GM12878 (cell line): Measurements from ENCODE around the gene ARHGAP5. TPM values are rescaled to one million over a fixed set of nuclear protein-coding genes. Genes with fewer than 3 reads are reported as not detected.

Source experiments
- BHLHE40 ChIP-seq, 2 experiments: fragments of 450-650 bp in 1 of 2; IDR thresholded peaks; 2 replicates each; pipeline ENCODE4 v1.6.1; 2011 to 2017; ENCODE audit warnings: low read depth in 2 of 2, borderline replicate concordance in 1 of 2, improper control_type of control experiment in 1 of 2, low read length in 1 of 2, mild to moderate bottlenecking in 1 of 2
- EGR1 ChIP-seq, 2 experiments: IDR thresholded peaks; 1 replicate in 1 of 2; 2 replicates in 1 of 2; pipeline ENCODE4 v1.6.1; 2011 to 2012; ENCODE audit warnings: low read depth in 2 of 2, low read length in 2 of 2, borderline replicate concordance in 1 of 2, mild to moderate bottlenecking in 1 of 2, moderate library complexity in 1 of 2
- EZH2 ChIP-seq: IDR thresholded peaks from 2 replicates; pipeline ENCODE4 v1.6.1; 2012; ENCODE audit warnings: low read depth, mild to moderate bottlenecking, control low read depth, inconsistent platforms, low read length, borderline replicate concordance; ENCODE audit not compliant: control insufficient read depth
- HDAC6 ChIP-seq: fragments of 200-600 bp; sonication (generic); IDR thresholded peaks from one replicate; pipeline ENCODE4 v1.8.0; 2017; ENCODE audit warnings: antibody characterized with exemption; ENCODE audit not compliant: unreplicated experiment
- HDGF ChIP-seq: fragments of 450-650 bp; IDR thresholded peaks from 2 replicates; pipeline ENCODE4 v1.6.1; 2016; ENCODE audit warnings: antibody characterized with exemption
- IRF4 ChIP-seq: IDR thresholded peaks from 2 replicates; pipeline ENCODE4 v1.6.1; 2011; ENCODE audit warnings: low read depth, low read length
- JUNB ChIP-seq: IDR thresholded peaks from 2 replicates; pipeline ENCODE4 v1.6.1; 2016; ENCODE audit warnings: antibody characterized with exemption, mild to moderate bottlenecking
- KDM1A ChIP-seq: fragments of 200-600 bp; sonication (generic); IDR thresholded peaks from 2 replicates; pipeline ENCODE4 v1.6.1; 2016; ENCODE audit warnings: borderline replicate concordance
- MXI1 ChIP-seq: fragments of 150-350 bp; IDR thresholded peaks from 2 replicates; pipeline ENCODE4 v1.6.1; 2011; ENCODE audit warnings: low read depth, mild to moderate bottlenecking, inconsistent platforms, low read length, improper control_type of control experiment
- NBN ChIP-seq: fragments of 450-650 bp; IDR thresholded peaks from 2 replicates; pipeline ENCODE4 v1.6.1; 2016
- NFYA ChIP-seq: IDR thresholded peaks from 2 replicates; pipeline ENCODE4 v1.6.1; 2011; ENCODE audit warnings: low read depth, mild to moderate bottlenecking, low read length, improper control_type of control experiment, borderline replicate concordance
- NKRF ChIP-seq: fragments of 450-650 bp; conservative IDR thresholded peaks from 2 replicates; pipeline ENCODE4 v1.6.1; 2017; ENCODE audit warnings: mild to moderate bottlenecking, moderate library complexity
- RAD21 ChIP-seq: IDR thresholded peaks from 2 replicates; pipeline ENCODE4 v1.6.1; 2011; ENCODE audit warnings: mild to moderate bottlenecking, low read depth, low read length, moderate library complexity; ENCODE audit not compliant: insufficient read depth
- RB1 ChIP-seq: fragments of 450-650 bp; formaldehyde crosslinking; IDR thresholded peaks from 2 replicates; pipeline ENCODE4 v1.6.1; 2017; ENCODE audit warnings: mild to moderate bottlenecking, borderline replicate concordance
- RCOR1 ChIP-seq: conservative IDR thresholded peaks from 2 replicates; pipeline ENCODE4 v1.6.1; 2012; ENCODE audit warnings: low read depth, low read length, improper control_type of control experiment
- RELB ChIP-seq: fragments of 450-650 bp; IDR thresholded peaks from 2 replicates; pipeline ENCODE4 v1.6.1; 2017; ENCODE audit warnings: low read depth, mild to moderate bottlenecking, moderate library complexity
- SIX5 ChIP-seq: IDR thresholded peaks from 2 replicates; pipeline ENCODE4 v1.6.1; 2011; ENCODE audit warnings: mild to moderate bottlenecking, low read depth, low read length, moderate library complexity; ENCODE audit not compliant: severe bottlenecking
- STAT1 ChIP-seq: fragments of 450-650 bp; conservative IDR thresholded peaks from 2 replicates; pipeline ENCODE4 v1.6.1; 2014; ENCODE audit warnings: antibody characterized with exemption, mild to moderate bottlenecking
- ZBTB11 ChIP-seq: fragments of 450-650 bp; formaldehyde crosslinking; IDR thresholded peaks from 2 replicates; pipeline ENCODE4 v1.5.0; 2022; ENCODE audit warnings: mild to moderate bottlenecking, missing genetic modification characterization
- ZNF384 ChIP-seq: IDR thresholded peaks from 2 replicates; pipeline ENCODE4 v1.6.1; 2012; ENCODE audit warnings: low read depth, mild to moderate bottlenecking, low read length, improper control_type of control experiment, borderline replicate concordance
- polyA plus RNA-seq, 11 experiments: library from polyadenylated mRNA; depleted of rRNA in 4 of 11; unstranded in 6 of 11; stranded (reverse) in 5 of 11; fragments of >200 nt; fragmentation: Nextera tagmentation in 4 of 11; fragmentation: Illumina TruSeq in 1 of 11; extraction: Ambion mirVana in 4 of 11; extraction: Trizol in 1 of 11; gene quantifications; 1 replicate in 1 of 11; 2 replicates in 10 of 11; pipeline versions ENCODE4 v1.2.1 to v1.2.3, GENCODE V29; 2011 to 2016; ENCODE audit warnings: inconsistent platforms in 2 of 11, missing spikeins in 2 of 11, low read depth in 1 of 11
- total RNA-seq, 4 experiments: library from RNA; depleted of rRNA in 3 of 4; stranded (reverse); fragments of >200 nt in 3 of 4; fragmentation: Illumina TruSeq in 1 of 4; extraction: Trizol in 1 of 4; gene quantifications; 2 replicates each; pipeline versions ENCODE4 v1.2.1 to v1.2.3, GENCODE V29; 2013 to 2021
- TF ChIP-seq, protein P1 (sequence below): IDR thresholded peaks from 2 replicates; pipeline ENCODE4 v1.6.1; 2012; ENCODE audit warnings: low read depth, low read length, improper control_type of control experiment

Gene ARHGAP5
- total and polyA plus RNA-seq, 10 of the 15 experiments (the other 5 are each of a cell fraction or from before 2014, with no cell fraction given), result 0.91 to 19.6 (median 7.2) TPM

GRCh38 chr14:32076278-32077080 is 625 bp upstream of the ARHGAP5 start (continued):
- TF ChIP-seq RCOR1 (no peak), EZH2 (no peak), RELB (peak; percentile 87), STAT1 (no peak), KDM1A (no peak), JUNB (no peak), IRF4 (no peak), NKRF (no peak), HDAC6 (peak; percentile 41), HDGF (peak; percentile 77; the same call in 1 of the 2 replicates), ZBTB11 (CRISPR knock-in tag) (no peak), NFYA (no peak), SIX5 (no peak), ZNF384 (no peak), RB1 (no peak; the same call in 1 of the 2 replicates), EGR1 (IDR thresholded peaks at IDR 0.05; ENCODE audit: borderline replicate concordance in 1 of 2, low read depth in 2 of 2, low read length in 2 of 2) (peak in 1 of 2 experiments; percentile 79; a peak in 2 of 3 replicates), MXI1 (no peak), NBN (peak; percentile 96; the same call in 1 of the 2 replicates), RAD21 (no peak), BHLHE40 (IDR thresholded peaks at IDR 0.05; ENCODE audit: borderline replicate concordance in 1 of 2, low read depth in 2 of 2, low read length in 1 of 2) (peak in 1 of 2 experiments; percentile 17; a peak in 1 of 4 replicates)
- TF ChIP-seq, protein P1, sequence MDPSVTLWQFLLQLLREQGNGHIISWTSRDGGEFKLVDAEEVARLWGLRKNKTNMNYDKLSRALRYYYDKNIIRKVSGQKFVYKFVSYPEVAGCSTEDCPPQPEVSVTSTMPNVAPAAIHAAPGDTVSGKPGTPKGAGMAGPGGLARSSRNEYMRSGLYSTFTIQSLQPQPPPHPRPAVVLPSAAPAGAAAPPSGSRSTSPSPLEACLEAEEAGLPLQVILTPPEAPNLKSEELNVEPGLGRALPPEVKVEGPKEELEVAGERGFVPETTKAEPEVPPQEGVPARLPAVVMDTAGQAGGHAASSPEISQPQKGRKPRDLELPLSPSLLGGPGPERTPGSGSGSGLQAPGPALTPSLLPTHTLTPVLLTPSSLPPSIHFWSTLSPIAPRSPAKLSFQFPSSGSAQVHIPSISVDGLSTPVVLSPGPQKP, result no peak
